H9 (cell line): ENCODE results near the gene DTNB. TPM values are rescaled to one million over a fixed set of nuclear protein-coding genes. Genes with fewer than 3 reads are reported as not detected.

ENCODE experiments used
- DNase-seq: peaks from one replicate; pipeline ENCODE4 v3.0.0-alpha.2; 2017
- H2AFZ ChIP-seq: one replicate; pipeline ENCODE4 v1.6.1; 2013; ENCODE audit warnings: mild to moderate bottlenecking, low read length, control low read depth, moderate library complexity
- H2AK5ac ChIP-seq: 2 replicates; pipeline ENCODE4 v1.6.1; 2013; ENCODE audit warnings: low read length, control low read depth, mixed read lengths; ENCODE audit not compliant: insufficient read length
- H2BK120ac ChIP-seq: one replicate; pipeline ENCODE4 v1.6.1; 2013; ENCODE audit warnings: low read depth, mild to moderate bottlenecking, low read length, control low read depth, inconsistent platforms; ENCODE audit not compliant: poor library complexity, severe bottlenecking
- H2BK12ac ChIP-seq: 2 replicates; pipeline ENCODE4 v1.6.1; 2013; ENCODE audit warnings: low read length, control low read depth, mixed read lengths, low read depth; ENCODE audit not compliant: insufficient read length
- H2BK15ac ChIP-seq: 2 replicates; pipeline ENCODE4 v1.6.1; 2013; ENCODE audit warnings: low read depth, low read length, control low read depth
- H2BK20ac ChIP-seq: one replicate; pipeline ENCODE4 v1.6.1; 2013; ENCODE audit warnings: low read depth, mild to moderate bottlenecking, low read length, control low read depth, inconsistent platforms; ENCODE audit not compliant: poor library complexity, severe bottlenecking
- H2BK5ac ChIP-seq: 2 replicates; pipeline ENCODE4 v1.6.1; 2013; ENCODE audit warnings: low read length, control low read depth, mixed read lengths; ENCODE audit not compliant: insufficient read length
- H3K14ac ChIP-seq: 2 replicates; pipeline ENCODE4 v1.6.1; 2013; ENCODE audit warnings: low read length, control low read depth; ENCODE audit not compliant: insufficient read depth
- H3K18ac ChIP-seq: 2 replicates; pipeline ENCODE4 v1.6.1; 2013; ENCODE audit warnings: low read depth, mild to moderate bottlenecking, mixed read lengths, low read length, control low read depth; ENCODE audit not compliant: insufficient read length
- H3K23ac ChIP-seq: 2 replicates; pipeline ENCODE4 v1.6.1; 2013; ENCODE audit warnings: low read length, control low read depth, mixed read lengths, low read depth; ENCODE audit not compliant: insufficient read length
- H3K23me2 ChIP-seq: 2 replicates; pipeline ENCODE4 v1.6.1; 2013; ENCODE audit warnings: low read depth, mild to moderate bottlenecking, mixed read lengths, low read length, control low read depth; ENCODE audit not compliant: insufficient read length, poor library complexity, severe bottlenecking
- H3K27ac ChIP-seq: 2 replicates; pipeline ENCODE4 v1.5.1; 2013; ENCODE audit warnings: low read length, control low read depth, mixed read lengths, low read depth; ENCODE audit not compliant: insufficient read length
- H3K27me3 ChIP-seq: 2 replicates; pipeline ENCODE4 v1.6.1; 2013; ENCODE audit warnings: low read length, control low read depth, inconsistent platforms; ENCODE audit not compliant: insufficient read depth
- H3K4ac ChIP-seq: 2 replicates; pipeline ENCODE4 v1.6.1; 2013; ENCODE audit warnings: low read depth, mild to moderate bottlenecking, control low read depth, inconsistent platforms, low read length, moderate library complexity
- H3K4me1 ChIP-seq: 2 replicates; pipeline ENCODE4 v1.6.1; 2013; ENCODE audit warnings: low read length, control low read depth, inconsistent platforms; ENCODE audit not compliant: insufficient read depth
- H3K4me2 ChIP-seq: 2 replicates; pipeline ENCODE4 v1.6.1; 2013; ENCODE audit warnings: low read length, control low read depth, mixed read lengths; ENCODE audit not compliant: insufficient read length, insufficient read depth
- H3K56ac ChIP-seq: 2 replicates; pipeline ENCODE4 v1.6.1; 2013; ENCODE audit warnings: low read depth, mild to moderate bottlenecking, mixed read lengths, low read length, control low read depth; ENCODE audit not compliant: insufficient read length
- H3K79me1 ChIP-seq: 2 replicates; pipeline ENCODE4 v1.6.1; 2013; ENCODE audit warnings: low read depth, mild to moderate bottlenecking, moderate library complexity, low read length, control low read depth, inconsistent platforms; ENCODE audit not compliant: insufficient read depth, poor library complexity, severe bottlenecking
- H3K79me2 ChIP-seq: 2 replicates; pipeline ENCODE4 v1.6.1; 2013; ENCODE audit warnings: low read length, control low read depth, inconsistent platforms; ENCODE audit not compliant: insufficient read depth
- H3K9ac ChIP-seq: 2 replicates; pipeline ENCODE4 v1.6.1; 2013; ENCODE audit warnings: low read length, control low read depth, mixed read lengths; ENCODE audit not compliant: insufficient read length; ENCODE audit errors: extremely low read depth
- H3K9me3 ChIP-seq: one replicate; pipeline ENCODE4 v1.6.1; 2013; ENCODE audit warnings: low read depth, low read length, inconsistent platforms; ENCODE audit not compliant: control insufficient read depth
- H3T11ph ChIP-seq: one replicate; pipeline ENCODE4 v1.6.1; 2013; ENCODE audit warnings: mild to moderate bottlenecking, low read length, control low read depth, inconsistent platforms
- H4K20me1 ChIP-seq: one replicate; pipeline ENCODE4 v1.6.1; 2013; ENCODE audit not compliant: control insufficient read depth, insufficient read length, insufficient read depth
- H4K5ac ChIP-seq: 2 replicates; pipeline ENCODE4 v1.6.1; 2013; ENCODE audit warnings: low read depth, mild to moderate bottlenecking, mixed read lengths, low read length, control low read depth; ENCODE audit not compliant: insufficient read length
- H4K8ac ChIP-seq: replicated peaks from 2 replicates; pipeline ENCODE4 v1.6.1; 2013; ENCODE audit warnings: low read length, control low read depth, mixed read lengths, low read depth; ENCODE audit not compliant: insufficient read length
- H4K91ac ChIP-seq: 2 replicates; pipeline ENCODE4 v1.6.1; 2013; ENCODE audit warnings: low read depth, mild to moderate bottlenecking, moderate library complexity, mixed read lengths, low read length, control low read depth; ENCODE audit not compliant: insufficient read length
- H3K27ac Mint-ChIP-seq, 3 experiments: 2 replicates in 2 of 3; 3 replicates in 1 of 3; pipeline ENCODE4 v1.8.0; 2020 to 2021; ENCODE audit warnings: mixed read lengths in 3 of 3, mild to moderate bottlenecking in 1 of 3, moderate library complexity in 1 of 3
- H3K27me3 Mint-ChIP-seq: 2 replicates; pipeline ENCODE4 v1.8.0; 2021; ENCODE audit warnings: low read depth, mild to moderate bottlenecking, moderate library complexity, mixed read lengths
- H3K36me3 Mint-ChIP-seq, 3 experiments: 2 replicates in 2 of 3; 3 replicates in 1 of 3; pipeline ENCODE4 v1.8.0; 2020 to 2021; ENCODE audit warnings: low read depth in 3 of 3, mixed read lengths in 3 of 3; ENCODE audit not compliant: insufficient read depth in 1 of 3
- H3K4me1 Mint-ChIP-seq, 2 experiments: 2 replicates each; pipeline ENCODE4 v1.8.0; 2020; ENCODE audit warnings: mixed read lengths in 2 of 2
- H3K4me3 Mint-ChIP-seq, 2 experiments: 2 replicates in 1 of 2; 3 replicates in 1 of 2; pipeline ENCODE4 v1.8.0; 2020 to 2021; ENCODE audit warnings: mild to moderate bottlenecking in 2 of 2, mixed read lengths in 2 of 2, moderate library complexity in 1 of 2
- H3K9me3 Mint-ChIP-seq, 2 experiments: 2 replicates in 1 of 2; 3 replicates in 1 of 2; pipeline ENCODE4 v1.8.0; 2020; ENCODE audit warnings: mild to moderate bottlenecking in 2 of 2, mixed read lengths in 2 of 2, moderate library complexity in 1 of 2
- WGBS: extraction: QIAGEN DNeasy Blood & Tissue Kit; methylation state at CpG from one replicate; pipeline ENCODE4 v1.1.7; 2013; ENCODE audit warnings: missing lambda C conversion rate, low lambda C conversion rate, mixed read lengths; ENCODE audit not compliant: insufficient read length; ENCODE audit errors: extremely low coverage; 5-methylcytosine and 5-hydroxymethylcytosine counted together
- total RNA-seq: library from RNA; stranded (reverse); gene quantifications from 2 replicates; pipeline ENCODE4 v1.2.1, GENCODE V29; 2021
- TF ChIP-seq, protein P1 (sequence below): fragments of 200-600 bp; sonication (generic); conservative IDR thresholded peaks from 3 replicates; pipeline ENCODE4 v1.8.0; 2021; ENCODE audit warnings: antibody characterized with exemption, mild to moderate bottlenecking

The DTNB gene
- total RNA-seq, 1 experiment from 2014 or later, result 26.7 TPM

DNA sequence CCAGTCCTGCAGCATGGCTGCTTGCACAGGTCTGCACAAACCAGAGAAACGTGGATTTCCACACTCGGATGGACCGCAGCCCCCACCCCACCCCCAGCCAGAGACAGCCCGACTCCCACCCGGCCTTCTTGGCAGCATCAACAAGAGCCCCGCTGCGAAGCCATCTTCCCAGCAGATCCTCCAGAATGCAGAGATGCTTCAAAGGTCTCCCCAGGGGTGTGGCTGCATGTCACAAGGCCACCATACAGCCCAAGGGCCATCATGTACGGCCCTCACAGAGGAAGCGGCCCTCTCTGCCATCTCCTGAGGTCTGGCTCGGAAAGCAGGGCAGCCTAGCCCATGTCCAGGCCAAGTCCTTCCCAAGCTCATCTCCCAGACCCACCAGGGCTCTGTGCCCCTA lies 343.1 kb downstream of the DTNB start:
- H3K36me3 Mint-ChIP-seq, result peaks cover 8 to 24% (median 17%) of the 10 kb centered on the region in 3 experiments; a peak in 6 of 7 replicates
- H3K4me3 Mint-ChIP-seq, result no peak overlapping the region
- no peak overlapping the region for H2AK5ac ChIP-seq

More for the DNA sequence above, 343.1 kb downstream of the DTNB start:
- Histone ChIP-seq H2AFZ (no peak overlapping the region), H3K79me2 (no peaks in the 10 kb centered on the region; the same call in 1 of the 2 replicates), H2BK15ac (no peak overlapping the region), H3K9me3 (no peaks in the 10 kb centered on the region), H3K4me1 (peaks cover 5% of the 10 kb centered on the region; the same call in 1 of the 2 replicates), H3T11ph (no peak overlapping the region), H3K4ac (no peak overlapping the region), H3K56ac (no peak overlapping the region), H4K8ac (no peak overlapping the region), H2BK12ac (no peak overlapping the region), H3K27me3 (no peaks in the 10 kb centered on the region), H3K14ac (no peak overlapping the region), H4K5ac (no peak overlapping the region), H3K79me1 (no peaks in the 10 kb centered on the region), H2BK5ac (no peak overlapping the region), H4K91ac (no peak overlapping the region), H3K27ac (no peak overlapping the region), H3K9ac (no peak overlapping the region), H4K20me1 (no peaks in the 10 kb centered on the region), H3K23me2 (no peaks in the 10 kb centered on the region), H2BK20ac (no peak overlapping the region), H3K4me2 (no peak overlapping the region), H3K23ac (no peak overlapping the region), H3K18ac (no peak overlapping the region), H2BK120ac (no peak overlapping the region)
- WGBS, result no CpG with 5 or more reads among the region's 10 CpGs
- Mint-ChIP-seq H3K27me3 (peaks cover 3% of the 10 kb centered on the region), H3K9me3 (peaks cover 13% of the 10 kb centered on the region in 2 experiments; a peak in 4 of 5 replicates), H3K4me1 (peaks cover 32 to 44% of the 10 kb centered on the region in 2 experiments), H3K27ac (peak overlapping the region in 1 of 3 experiments; percentile 17; a peak in 1 of 7 replicates)
- TF ChIP-seq, protein P1, sequence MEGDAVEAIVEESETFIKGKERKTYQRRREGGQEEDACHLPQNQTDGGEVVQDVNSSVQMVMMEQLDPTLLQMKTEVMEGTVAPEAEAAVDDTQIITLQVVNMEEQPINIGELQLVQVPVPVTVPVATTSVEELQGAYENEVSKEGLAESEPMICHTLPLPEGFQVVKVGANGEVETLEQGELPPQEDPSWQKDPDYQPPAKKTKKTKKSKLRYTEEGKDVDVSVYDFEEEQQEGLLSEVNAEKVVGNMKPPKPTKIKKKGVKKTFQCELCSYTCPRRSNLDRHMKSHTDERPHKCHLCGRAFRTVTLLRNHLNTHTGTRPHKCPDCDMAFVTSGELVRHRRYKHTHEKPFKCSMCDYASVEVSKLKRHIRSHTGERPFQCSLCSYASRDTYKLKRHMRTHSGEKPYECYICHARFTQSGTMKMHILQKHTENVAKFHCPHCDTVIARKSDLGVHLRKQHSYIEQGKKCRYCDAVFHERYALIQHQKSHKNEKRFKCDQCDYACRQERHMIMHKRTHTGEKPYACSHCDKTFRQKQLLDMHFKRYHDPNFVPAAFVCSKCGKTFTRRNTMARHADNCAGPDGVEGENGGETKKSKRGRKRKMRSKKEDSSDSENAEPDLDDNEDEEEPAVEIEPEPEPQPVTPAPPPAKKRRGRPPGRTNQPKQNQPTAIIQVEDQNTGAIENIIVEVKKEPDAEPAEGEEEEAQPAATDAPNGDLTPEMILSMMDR, result no peak
- DNase-seq, result no peak
